ENCODE results near the gene HOXC4.

Gene HOXC4

DNA sequence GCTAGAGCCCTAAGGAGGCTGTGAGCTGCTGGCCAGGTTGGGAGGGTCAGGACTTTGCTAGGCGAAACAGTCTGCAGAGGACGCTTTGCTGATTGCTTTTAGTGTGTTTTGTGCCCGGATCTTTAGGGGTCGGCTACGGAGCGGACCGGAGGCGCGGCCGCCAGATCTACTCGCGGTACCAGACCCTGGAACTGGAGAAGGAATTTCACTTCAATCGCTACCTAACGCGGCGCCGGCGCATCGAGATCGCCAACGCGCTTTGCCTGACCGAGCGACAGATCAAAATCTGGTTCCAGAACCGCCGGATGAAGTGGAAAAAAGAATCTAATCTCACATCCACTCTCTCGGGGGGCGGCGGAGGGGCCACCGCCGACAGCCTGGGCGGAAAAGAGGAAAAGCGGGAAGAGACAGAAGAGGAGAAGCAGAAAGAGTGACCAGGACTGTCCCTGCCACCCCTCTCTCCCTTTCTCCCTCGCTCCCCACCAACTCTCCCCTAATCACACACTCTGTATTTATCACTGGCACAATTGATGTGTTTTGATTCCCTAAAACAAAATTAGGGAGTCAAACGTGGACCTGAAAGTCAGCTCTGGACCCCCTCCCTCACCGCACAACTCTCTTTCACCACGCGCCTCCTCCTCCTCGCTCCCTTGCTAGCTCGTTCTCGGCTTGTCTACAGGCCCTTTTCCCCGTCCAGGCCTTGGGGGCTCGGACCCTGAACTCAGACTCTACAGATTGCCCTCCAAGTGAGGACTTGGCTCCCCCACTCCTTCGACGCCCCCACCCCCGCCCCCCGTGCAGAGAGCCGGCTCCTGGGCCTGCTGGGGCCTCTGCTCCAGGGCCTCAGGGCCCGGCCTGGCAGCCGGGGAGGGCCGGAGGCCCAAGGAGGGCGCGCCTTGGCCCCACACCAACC is 23.9 kb upstream of the HOXC4 start:
- no peak for DNase-seq (ENCODE audit: low spot score)

DNA sequence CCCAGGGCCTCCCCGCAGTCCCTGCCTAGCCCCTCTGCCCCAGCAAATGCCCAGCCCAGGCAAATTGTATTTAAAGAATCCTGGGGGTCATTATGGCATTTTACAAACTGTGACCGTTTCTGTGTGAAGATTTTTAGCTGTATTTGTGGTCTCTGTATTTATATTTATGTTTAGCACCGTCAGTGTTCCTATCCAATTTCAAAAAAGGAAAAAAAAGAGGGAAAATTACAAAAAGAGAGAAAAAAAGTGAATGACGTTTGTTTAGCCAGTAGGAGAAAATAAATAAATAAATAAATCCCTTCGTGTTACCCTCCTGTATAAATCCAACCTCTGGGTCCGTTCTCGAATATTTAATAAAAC is 23.2 kb upstream of the HOXC4 start:
- DNase-seq (ENCODE audit: low spot score) = no peak

DNA sequence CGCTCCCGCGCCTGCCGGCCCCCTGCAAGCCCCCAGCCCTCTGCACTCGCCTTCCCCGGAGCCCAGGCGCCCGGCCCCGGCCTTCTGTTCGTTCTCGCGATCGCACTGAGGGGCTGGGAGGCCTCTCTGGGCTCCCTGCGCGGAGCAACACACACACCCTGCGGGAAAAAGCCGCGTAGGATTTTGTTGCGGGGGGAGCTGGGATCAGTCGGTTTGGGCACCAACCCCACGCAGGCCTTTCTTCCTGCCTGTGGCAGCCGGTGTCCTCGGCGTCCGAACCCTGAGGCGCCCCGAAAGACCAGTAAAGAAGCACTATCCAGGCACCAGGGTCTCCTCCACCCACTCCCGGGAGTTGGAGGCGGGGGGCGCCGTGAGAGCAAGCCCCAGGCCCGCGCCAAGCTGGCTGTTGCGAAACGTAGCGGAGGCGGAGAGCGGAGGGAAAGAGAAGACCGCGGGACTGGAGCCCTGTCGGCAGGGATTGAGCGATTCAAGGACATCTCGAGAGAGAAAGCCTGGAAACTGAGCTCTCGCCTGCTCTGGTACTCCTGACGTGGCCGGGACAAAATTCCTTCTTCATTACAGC is 22.7 kb upstream of the HOXC4 start:
- DNase-seq (ENCODE audit: low spot score) = no peak

DNA sequence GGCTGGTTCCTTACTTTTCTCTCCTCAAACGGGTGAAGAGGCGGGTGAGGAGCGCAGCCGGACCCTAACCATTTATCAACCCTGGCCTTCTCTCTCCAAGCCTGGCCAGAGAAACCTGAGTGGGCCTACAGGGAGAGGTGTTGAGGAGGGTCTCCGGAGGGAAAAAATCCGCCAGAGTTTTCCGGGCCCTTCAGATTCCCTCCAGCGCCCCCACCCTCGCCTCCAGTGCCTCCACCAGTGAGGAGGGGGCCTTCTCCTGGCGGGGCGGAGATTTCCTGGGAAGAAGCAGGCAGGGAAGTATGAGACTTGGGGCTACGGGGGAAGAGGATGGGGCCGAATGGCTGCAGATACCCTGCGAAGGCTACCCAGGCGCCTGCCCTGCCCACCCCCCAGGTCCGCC is 22.2 kb upstream of the HOXC4 start:
- no peak for DNase-seq (ENCODE audit: low spot score)

DNA sequence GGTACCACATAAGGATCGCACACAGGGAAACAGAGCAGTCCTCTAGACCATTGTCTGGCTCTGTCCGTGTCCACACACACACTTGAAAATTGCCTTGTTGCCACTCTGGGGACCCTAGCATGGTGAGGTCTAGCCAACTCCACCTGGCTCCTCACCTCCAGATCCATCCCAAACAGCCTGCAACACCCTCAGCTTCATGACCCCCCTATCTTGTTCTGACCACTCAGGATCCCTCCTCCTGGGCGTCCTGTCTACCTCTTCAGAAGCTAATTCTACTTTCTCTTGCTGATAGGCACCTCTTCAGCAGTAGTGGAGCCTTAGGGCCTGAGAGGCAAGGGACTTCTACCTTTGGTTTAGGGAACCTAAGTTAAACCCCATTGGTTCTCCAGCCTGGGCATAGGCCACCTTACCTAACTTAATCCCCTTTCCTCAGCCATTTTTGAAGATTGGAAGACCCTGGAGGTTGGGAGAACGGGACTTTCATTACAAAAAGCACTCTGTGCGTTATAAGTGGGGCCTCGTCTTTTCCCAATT is 21.5 kb upstream of the HOXC4 start:
- no peak for DNase-seq (ENCODE audit: low spot score)

DNA sequence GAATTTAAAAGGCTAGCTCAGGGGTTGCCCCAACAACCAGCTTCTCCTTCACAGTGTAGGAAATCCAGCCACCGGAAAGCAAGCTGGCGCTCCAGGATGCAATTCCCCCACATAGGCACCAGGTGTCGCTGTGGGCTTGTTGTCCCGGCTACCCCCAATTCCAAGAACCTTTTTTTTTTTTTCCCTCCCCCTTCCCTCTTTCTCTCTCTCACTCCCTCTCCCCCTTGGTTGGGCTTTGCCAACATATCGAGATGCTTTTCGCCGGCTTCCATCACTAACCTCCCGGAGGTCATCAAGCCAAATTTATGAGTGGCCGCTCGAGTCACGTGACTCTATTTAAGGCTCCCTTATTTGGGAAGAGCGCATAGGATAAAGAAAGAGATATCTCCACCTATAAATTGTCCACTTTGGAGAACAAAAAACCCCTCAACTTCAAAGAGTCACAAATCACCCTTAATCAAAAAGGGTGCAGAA is 21.0 kb upstream of the HOXC4 start, which contains the start of gene HOXC5:
Gene HOXC5 (plus strand): TSS at position 424 of the 474 bp plus-strand sequence. CDS start 73 bp downstream, outside the sequence.
- no peak for DNase-seq (ENCODE audit: low spot score)

DNA sequence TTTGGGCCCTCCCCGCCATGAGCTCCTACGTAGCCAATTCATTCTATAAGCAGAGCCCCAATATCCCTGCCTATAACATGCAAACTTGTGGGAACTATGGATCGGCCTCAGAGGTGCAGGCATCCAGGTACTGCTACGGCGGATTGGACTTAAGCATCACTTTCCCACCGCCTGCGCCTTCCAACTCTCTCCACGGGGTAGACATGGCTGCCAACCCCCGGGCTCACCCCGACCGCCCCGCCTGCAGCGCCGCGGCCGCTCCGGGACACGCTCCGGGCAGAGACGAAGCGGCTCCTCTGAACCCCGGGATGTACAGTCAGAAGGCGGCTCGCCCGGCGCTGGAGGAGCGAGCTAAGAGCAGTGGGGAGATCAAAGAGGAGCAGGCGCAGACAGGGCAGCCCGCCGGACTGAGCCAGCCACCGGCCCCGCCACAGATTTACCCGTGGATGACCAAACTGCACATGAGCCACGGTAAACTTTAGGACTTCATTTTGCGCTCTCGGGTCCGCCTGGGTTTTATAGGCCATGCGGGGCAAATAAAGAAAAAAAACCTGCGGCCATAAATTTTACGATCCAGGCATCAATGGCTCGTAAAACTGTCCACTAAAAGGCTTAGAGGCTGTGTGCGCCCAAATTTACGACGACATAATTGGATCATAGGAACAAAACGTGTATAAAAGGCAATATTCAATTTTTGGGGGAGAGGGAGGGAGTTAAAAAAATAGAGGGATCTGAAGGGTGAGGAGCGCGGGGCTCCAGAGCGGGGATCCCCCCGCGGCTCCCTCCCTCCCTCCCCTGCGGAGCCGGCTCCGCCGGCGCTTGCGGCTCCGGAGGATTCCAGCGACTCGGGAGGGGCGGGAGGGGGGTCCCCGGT is 20.3 kb upstream of the HOXC4 start:
- DNase-seq (ENCODE audit: low spot score) = no peak

DNA sequence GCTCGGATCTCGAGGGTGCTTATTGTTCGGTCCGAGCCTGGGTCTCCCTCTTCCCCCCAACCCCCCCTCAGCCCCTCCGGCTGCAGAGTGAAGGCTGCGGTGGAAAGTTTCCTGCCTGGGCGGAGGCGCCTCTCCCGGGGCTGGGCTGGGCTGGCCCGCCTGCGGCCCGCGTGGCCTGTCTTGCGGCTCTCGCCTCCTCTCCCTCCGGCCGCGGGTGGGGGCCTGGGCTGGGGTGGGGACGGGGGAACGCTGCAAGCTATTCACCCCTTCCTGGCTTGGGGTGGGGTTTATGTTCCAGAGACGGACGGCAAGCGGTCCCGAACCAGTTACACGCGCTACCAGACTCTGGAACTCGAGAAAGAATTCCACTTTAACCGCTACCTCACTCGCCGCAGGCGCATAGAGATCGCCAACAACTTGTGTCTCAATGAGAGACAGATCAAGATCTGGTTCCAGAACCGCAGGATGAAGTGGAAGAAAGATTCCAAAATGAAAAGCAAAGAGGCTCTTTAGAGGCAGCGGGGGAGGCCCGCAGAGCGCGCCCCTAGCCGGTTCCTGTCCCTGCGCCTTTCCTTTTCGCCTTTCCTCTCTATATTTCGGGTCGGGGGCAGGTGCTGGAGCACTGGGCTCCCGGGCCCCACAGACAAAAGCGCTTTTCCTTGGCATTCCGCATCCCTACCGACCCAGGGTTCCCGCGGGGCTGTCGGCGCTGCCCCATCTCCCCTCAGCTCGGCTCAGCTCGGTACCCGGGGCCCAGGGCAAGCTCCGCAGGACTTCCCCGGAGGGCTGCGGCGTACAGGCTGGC is 19.5 kb upstream of the HOXC4 start:
- DNase-seq (ENCODE audit: low spot score) = no peak

DNA sequence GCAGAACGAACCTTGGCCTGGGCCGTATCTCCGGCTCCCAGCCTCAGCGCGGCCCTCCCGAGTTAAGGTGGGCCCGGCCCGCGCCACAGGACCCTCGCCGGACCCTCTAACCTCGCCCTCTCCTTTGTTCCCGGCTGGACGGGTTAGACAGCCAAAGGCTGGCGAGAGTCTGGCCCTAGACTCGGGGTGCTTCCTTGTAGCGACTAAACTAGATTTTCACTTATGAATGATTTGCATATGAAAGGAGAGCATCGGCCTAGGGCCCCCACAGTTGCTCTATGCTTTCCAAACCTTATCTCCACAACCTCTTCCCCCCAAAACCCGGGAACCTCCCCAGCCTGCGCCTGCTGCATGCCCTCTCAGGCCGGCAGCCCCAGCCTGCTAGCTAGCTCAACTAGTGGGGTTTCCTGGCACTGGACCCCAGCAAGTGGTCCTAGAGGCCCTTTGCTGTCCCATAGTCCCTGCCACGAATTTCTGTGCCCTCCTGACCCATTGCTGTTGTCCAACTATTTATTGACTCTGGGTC is 18.8 kb upstream of the HOXC4 start:
- no peak for DNase-seq (ENCODE audit: low spot score)

DNA sequence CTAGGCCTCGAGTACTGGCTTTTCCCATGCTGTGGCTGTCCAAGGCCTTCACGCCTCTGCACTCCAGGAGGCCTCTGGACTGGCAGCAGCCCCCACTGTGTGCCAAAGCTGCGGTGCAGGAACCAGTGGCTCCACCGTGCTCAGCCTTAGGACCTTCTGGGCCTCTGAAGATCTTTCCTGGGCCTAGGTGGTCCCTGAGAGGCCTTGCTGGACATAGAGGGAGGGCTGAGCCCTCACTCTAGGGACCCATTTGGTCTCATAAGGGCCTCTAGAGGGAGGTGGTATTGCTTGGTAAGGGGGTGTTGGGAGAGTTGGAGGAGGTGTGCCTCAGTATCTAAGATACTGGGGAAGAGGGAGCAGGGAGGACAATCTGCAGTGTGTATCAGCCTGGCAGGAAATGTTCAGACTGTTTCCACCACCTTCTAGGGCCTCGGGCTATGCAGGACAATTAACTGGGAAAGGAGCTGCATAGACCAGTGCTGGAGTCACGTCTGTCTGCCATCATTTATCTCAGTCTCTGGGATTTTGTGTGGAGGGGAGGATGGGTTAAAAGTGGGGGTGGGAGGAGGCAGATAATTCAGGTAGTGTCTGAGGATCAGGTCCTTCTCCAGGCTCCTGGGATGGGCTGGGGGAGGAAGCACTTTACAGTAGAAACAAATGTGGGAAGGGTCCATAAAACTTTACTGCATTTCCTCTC is 17.9 kb upstream of the HOXC4 start:
- no peak for DNase-seq (ENCODE audit: low spot score)

DNA sequence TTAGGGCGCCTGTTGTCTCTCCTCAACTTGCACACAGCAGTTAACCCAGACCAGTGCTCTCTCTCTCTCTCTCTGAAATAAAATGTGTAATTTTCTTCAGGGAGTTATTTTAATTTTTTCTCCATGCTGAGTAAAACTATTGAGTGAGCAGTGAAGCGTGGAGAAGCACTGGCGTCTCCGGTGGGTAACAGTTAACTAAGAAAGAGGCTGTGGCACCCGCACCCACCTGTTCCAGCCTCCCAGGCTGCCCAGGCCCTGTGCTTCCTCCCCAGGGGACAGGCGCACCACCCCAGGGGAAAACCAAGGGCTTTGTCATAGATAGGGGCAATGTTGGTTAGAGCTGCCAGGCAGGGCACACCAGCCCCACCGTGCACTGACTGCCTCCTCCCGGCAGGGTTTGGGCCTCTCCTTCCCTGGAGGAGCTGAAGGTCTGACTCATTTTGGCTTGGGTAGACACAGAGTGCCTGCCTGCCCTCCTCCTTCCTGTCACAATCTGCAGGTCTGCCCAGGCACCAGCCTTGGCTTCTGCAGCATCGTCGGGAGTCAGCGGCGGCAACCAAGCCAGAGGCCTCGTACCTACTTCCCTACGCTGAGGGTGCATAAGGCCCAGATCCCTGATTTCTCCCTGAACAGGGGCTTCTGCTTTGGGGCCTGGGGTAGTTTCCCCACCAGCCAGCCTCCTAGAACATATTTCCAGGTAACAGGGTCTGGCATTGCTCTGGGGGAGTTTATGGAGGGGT is 16.8 kb upstream of the HOXC4 start:
- no peak for DNase-seq (ENCODE audit: low spot score)

DNA sequence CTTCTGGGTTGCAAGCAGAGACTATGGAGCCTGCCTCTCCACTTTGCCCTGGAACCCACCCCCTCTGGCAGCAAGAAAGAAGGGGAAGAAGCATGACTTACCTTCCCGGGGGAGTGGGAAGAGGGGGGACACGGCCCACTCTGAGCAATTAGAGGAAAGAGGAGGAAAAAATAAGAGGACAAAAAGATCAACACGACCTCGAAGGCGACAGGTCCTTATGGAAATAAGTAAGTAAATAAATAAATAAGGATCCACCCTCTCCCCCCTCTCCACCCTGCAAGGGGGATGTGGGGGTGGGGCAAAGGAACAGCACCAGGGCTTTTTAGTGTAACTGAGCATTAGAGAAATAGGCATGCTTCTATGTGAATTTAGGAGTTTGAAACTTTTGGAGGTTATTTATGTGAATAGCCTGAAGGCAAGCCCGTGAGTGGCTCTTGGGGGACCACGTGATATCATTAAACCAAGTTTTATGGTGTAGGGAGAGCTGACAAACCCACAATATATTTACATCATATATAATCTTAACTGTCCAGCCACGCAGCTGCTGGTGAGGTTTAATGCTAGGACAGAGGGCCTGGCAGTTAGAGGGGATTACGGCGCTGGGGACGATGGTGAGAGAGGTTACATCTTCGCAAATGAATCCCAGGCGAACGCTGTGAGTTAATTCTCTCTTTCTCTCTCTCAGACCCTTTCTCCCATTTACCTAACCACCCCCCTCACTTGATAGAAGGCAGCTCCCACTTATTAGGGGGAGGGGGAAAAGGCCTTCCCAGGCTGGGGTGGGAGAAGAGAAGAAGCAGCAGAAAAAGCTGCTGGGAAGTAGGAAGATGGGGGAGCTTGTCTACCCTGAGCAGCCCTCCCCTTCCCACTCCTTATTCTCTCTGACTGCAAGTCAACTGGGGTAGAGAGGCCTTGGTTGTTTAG is 16.0 kb upstream of the HOXC4 start:
- DNase-seq (ENCODE audit: low spot score) = no peak

DNA sequence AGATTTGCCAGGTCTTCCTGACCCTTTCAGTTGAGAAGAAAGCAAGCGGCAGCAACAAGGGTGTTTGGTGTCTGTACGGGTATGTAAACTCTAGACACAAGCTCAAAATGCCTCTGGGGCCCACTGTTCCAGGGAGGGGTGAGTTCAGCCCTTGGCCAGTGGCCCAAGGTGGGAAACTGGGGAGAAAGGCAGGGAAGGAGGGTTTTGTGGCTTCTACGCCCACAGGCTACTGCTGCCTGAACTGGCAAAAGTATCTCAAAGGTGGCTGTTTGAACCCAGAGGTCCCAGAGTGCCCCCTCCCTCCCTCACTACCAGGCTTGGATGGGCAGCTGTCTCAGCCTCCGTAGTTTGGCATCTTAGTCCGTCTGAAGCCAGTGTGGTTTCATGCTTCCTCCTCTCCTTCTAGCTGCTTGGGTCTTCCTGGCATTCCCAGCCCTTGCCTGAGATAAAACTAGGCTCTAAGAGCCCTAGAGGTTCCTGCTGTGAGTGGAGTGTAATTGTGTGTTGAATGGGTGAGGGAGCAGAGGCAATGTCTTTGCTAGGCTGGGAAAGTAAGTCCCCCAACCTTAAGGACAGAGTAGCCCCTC is 15.3 kb upstream of the HOXC4 start:
- DNase-seq (ENCODE audit: low spot score) = no peak

DNA sequence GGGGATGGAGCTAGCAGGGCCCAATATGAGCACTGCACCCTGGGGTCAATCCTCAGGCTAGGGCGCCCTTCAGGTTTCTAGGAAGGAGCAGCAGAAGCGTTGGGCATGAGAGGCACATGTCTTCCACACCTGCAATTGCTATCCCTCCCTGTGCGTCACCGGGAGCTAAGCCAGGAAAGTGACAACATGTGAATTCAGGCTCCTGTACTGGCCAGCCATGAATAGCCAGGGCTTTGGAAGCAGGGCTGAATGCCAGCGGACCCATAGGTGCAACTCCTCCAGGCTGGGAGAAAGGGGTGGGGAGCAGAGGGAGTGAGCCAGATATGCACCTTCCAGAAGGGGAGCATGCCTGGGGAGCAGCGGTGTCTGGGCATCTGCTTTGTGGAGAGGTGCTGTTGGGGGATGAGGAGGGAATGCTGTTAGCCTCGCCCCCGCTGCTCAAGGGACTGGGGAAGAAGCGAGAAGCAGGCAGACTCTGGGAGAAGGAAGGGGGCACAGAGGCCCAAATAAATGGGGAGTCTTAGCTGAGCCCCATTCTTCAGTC is 14.7 kb upstream of the HOXC4 start:
- DNase-seq (ENCODE audit: low spot score) = no peak

DNA sequence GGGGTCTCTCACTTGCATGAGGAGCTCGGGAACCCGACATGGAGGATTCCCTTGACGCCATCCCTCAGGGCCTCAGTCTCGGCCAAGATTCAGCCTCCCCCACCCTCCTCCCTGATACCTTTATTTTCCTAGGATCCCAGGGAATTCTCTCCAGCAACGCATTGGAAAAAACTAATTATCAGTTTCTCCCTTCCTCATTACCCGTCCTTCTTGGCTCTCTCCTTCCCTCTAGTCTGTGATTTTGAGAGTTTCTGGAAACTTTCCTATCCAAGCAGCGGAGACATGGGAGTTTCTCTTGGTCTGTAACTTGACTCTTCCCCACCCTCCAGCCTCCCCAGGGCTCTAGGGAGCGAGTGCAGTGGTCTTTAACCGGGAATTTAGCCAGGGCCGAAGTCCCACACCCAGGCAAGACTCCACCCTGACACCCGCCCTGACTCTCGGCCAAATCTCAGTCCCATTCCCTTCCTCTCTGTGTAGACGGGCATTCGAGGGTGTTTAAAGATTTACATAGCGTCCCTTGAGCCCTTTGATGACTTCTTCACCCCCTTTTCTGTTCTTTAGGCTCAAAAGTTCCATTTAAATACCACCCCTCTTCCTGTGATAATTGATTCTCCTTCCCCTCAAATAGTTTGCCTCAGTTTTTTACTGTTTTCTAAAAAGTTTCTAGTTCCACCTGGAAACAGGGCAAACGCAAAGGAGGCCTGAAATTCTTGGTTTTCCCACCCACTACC is 14.1 kb upstream of the HOXC4 start:
- no peak for DNase-seq (ENCODE audit: low spot score)

DNA sequence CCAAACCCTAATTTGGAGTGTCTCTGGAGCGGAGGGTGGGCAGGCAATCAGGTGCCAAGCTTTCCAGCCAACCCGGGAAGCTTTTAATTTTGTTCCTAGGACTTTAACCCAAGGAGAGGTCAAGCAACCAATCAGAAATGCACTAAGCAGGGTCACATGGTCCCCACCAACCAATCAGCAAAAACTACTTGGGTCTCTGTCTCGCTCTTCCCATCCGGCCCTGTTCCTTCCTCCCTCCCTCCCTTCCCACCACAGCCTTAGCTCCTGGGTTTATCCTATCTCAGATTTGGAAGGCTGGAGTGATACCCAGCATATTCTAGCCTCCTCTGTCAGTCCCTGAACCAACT is 13.5 kb upstream of the HOXC4 start:
- DNase-seq (ENCODE audit: low spot score) = no peak

DNA sequence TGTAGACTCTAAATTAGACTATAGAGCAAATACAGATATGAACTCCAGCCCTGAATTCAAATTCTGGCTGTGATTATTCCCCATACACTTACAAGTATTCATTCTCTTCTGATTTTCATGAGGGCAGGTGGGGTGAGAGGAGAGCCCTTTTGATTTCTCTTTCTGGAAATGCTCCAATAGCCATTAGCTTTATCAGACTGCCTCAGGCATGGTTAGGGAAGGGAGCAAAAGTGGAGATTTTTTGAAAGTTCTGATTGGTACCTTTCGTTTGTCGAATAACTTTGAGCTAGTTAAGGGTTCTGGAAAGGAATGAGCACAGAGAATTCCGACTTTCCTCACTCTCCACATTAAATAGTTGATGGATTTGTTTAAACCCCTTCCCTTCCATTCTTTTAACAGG is 13.0 kb upstream of the HOXC4 start:
- DNase-seq (ENCODE audit: low spot score) = no peak

All from globus pallidus (tissue), 1 donor.